ENCODE data around the gene OMD.
"Not testable (repeated sequence)": the region's sequence is repeated elsewhere in the genome, so short reads cannot be mapped to it uniquely, and the experiment has no call there.

The OMD gene

GRCh38 chr9:92422611-92423338 is 1.5 kb downstream of the OMD start:
- no peak overlapping the region for H3K9ac ChIP-seq (ENCODE audit: low read length in 5 of 5)
- no peak overlapping the region for H3K27ac ChIP-seq (ENCODE audit: low read depth, low read length)
- H3K4me3 ChIP-seq (ENCODE audit: low read depth in 1 of 5, low read length in 5 of 5) = peak overlapping the region in 4 of 5 donors; percentile 10 to 47 (median 26)
- no peaks in the 10 kb centered on the region for H3K9me3 ChIP-seq (ENCODE audit: control insufficient read depth in 5 of 5, low read length in 5 of 5)
- peaks cover 0 to 3% (median 0%) of the 10 kb centered on the region in 5 donors for H3K4me1 ChIP-seq (ENCODE audit: control insufficient read depth in 5 of 5, insufficient read depth in 5 of 5, low read length in 5 of 5)
- H3K27me3 ChIP-seq (ENCODE audit: control insufficient read depth in 5 of 5, insufficient read depth in 4 of 5, low read length in 5 of 5) = no peaks in the 10 kb centered on the region
- no peaks in the 10 kb centered on the region for H3K36me3 ChIP-seq (ENCODE audit: control insufficient read depth in 5 of 5, insufficient read depth in 5 of 5, low read length in 5 of 5)

- H3K9ac ChIP-seq (ENCODE audit: low read length in 5 of 5) = no peak overlapping the region
Measured at GRCh38 chr9:92414566-92414965, 9.7 kb downstream of the OMD start.

GRCh38 chr9:92411157-92411556 is 13.1 kb downstream of the OMD start:
- H3K36me3 ChIP-seq (ENCODE audit: control insufficient read depth in 5 of 5, insufficient read depth in 5 of 5, low read length in 5 of 5); H3K4me3 ChIP-seq (ENCODE audit: low read depth in 1 of 5, low read length in 5 of 5); H3K27me3 ChIP-seq (ENCODE audit: control insufficient read depth in 5 of 5, insufficient read depth in 4 of 5, low read length in 5 of 5); H3K9me3 ChIP-seq (ENCODE audit: control insufficient read depth in 5 of 5, low read length in 5 of 5); H3K9ac ChIP-seq (ENCODE audit: low read length in 5 of 5); H3K27ac ChIP-seq (ENCODE audit: low read depth, low read length): not testable (repeated sequence)
- peaks cover 0 to 10% (median 5%) of the 10 kb centered on the region in 5 donors for H3K4me1 ChIP-seq (ENCODE audit: control insufficient read depth in 5 of 5, insufficient read depth in 5 of 5, low read length in 5 of 5)

More at GRCh38 chr9:92414566-92414965, 9.7 kb downstream of the OMD start:
- Histone ChIP-seq H3K4me3 (ENCODE audit: low read depth in 1 of 5, low read length in 5 of 5) (no peak overlapping the region), H3K4me1 (ENCODE audit: control insufficient read depth in 5 of 5, insufficient read depth in 5 of 5, low read length in 5 of 5) (peaks cover 0 to 3% (median 0%) of the 10 kb centered on the region in 5 donors), H3K27me3 (ENCODE audit: control insufficient read depth in 5 of 5, insufficient read depth in 4 of 5, low read length in 5 of 5) (no peaks in the 10 kb centered on the region), H3K36me3 (ENCODE audit: control insufficient read depth in 5 of 5, insufficient read depth in 5 of 5, low read length in 5 of 5) (no peaks in the 10 kb centered on the region), H3K27ac (ENCODE audit: low read depth, low read length) (no peak overlapping the region), H3K9me3 (ENCODE audit: control insufficient read depth in 5 of 5, low read length in 5 of 5) (peaks cover 0 to 3% (median 0%) of the 10 kb centered on the region in 5 donors)

- peaks cover 0 to 19% (median 12%) of the 10 kb centered on the region in 5 donors for H3K4me1 ChIP-seq (ENCODE audit: control insufficient read depth in 5 of 5, insufficient read depth in 5 of 5, low read length in 5 of 5)
- H3K4me3 ChIP-seq (ENCODE audit: low read depth in 1 of 5, low read length in 5 of 5) = no peak overlapping the region
- peaks cover 0 to 3% (median 0%) of the 10 kb centered on the region in 5 donors for H3K9me3 ChIP-seq (ENCODE audit: control insufficient read depth in 5 of 5, low read length in 5 of 5)
- no peak overlapping the region for H3K9ac ChIP-seq (ENCODE audit: low read length in 5 of 5)
- H3K27ac ChIP-seq (ENCODE audit: low read depth, low read length) = no peak overlapping the region
- no peaks in the 10 kb centered on the region for H3K36me3 ChIP-seq (ENCODE audit: control insufficient read depth in 5 of 5, insufficient read depth in 5 of 5, low read length in 5 of 5)
- no peaks in the 10 kb centered on the region for H3K27me3 ChIP-seq (ENCODE audit: control insufficient read depth in 5 of 5, insufficient read depth in 4 of 5, low read length in 5 of 5)
Measured at GRCh38 chr9:92408747-92409478, 15.4 kb downstream of the OMD start.

- Histone ChIP-seq H3K9me3 (ENCODE audit: control insufficient read depth in 5 of 5, low read length in 5 of 5) (peaks cover 0 to 3% (median 0%) of the 10 kb centered on the region in 5 donors), H3K36me3 (ENCODE audit: control insufficient read depth in 5 of 5, insufficient read depth in 5 of 5, low read length in 5 of 5) (no peaks in the 10 kb centered on the region), H3K27ac (ENCODE audit: low read depth, low read length) (no peak overlapping the region), H3K27me3 (ENCODE audit: control insufficient read depth in 5 of 5, insufficient read depth in 4 of 5, low read length in 5 of 5) (no peaks in the 10 kb centered on the region), H3K9ac (ENCODE audit: low read length in 5 of 5) (no peak overlapping the region), H3K4me3 (ENCODE audit: low read depth in 1 of 5, low read length in 5 of 5) (no peak overlapping the region), H3K4me1 (ENCODE audit: control insufficient read depth in 5 of 5, insufficient read depth in 5 of 5, low read length in 5 of 5) (peaks cover 0 to 19% (median 12%) of the 10 kb centered on the region in 5 donors)
Measured at GRCh38 chr9:92407818-92408217, 16.5 kb downstream of the OMD start.

- H3K9ac ChIP-seq (ENCODE audit: low read length in 5 of 5) = no peak overlapping the region
- H3K27ac ChIP-seq (ENCODE audit: low read depth, low read length) = no peak overlapping the region
- peak overlapping the region in 3 of 5 donors; percentile 10 to 34 (median 28) for H3K4me3 ChIP-seq (ENCODE audit: low read depth in 1 of 5, low read length in 5 of 5)
- H3K27me3 ChIP-seq (ENCODE audit: control insufficient read depth in 5 of 5, insufficient read depth in 4 of 5, low read length in 5 of 5) = no peaks in the 10 kb centered on the region
- H3K4me1 ChIP-seq (ENCODE audit: control insufficient read depth in 5 of 5, insufficient read depth in 5 of 5, low read length in 5 of 5) = peaks cover 0 to 19% (median 12%) of the 10 kb centered on the region in 5 donors
- H3K9me3 ChIP-seq (ENCODE audit: control insufficient read depth in 5 of 5, low read length in 5 of 5) = no peaks in the 10 kb centered on the region
- no peaks in the 10 kb centered on the region for H3K36me3 ChIP-seq (ENCODE audit: control insufficient read depth in 5 of 5, insufficient read depth in 5 of 5, low read length in 5 of 5)
Measured at GRCh38 chr9:92406477-92406876, 17.8 kb downstream of the OMD start.

- Histone ChIP-seq H3K9me3 (ENCODE audit: control insufficient read depth in 5 of 5, low read length in 5 of 5) (no peaks in the 10 kb centered on the region), H3K27ac (ENCODE audit: low read depth, low read length) (no peak overlapping the region), H3K4me3 (ENCODE audit: low read depth in 1 of 5, low read length in 5 of 5) (peak overlapping the region in 1 of 5 donors; percentile 4), H3K27me3 (ENCODE audit: control insufficient read depth in 5 of 5, insufficient read depth in 4 of 5, low read length in 5 of 5) (no peaks in the 10 kb centered on the region), H3K36me3 (ENCODE audit: control insufficient read depth in 5 of 5, insufficient read depth in 5 of 5, low read length in 5 of 5) (no peaks in the 10 kb centered on the region), H3K4me1 (ENCODE audit: control insufficient read depth in 5 of 5, insufficient read depth in 5 of 5, low read length in 5 of 5) (peaks cover 0 to 19% (median 12%) of the 10 kb centered on the region in 5 donors), H3K9ac (ENCODE audit: low read length in 5 of 5) (no peak overlapping the region)
Measured at GRCh38 chr9:92405818-92406217, 18.5 kb downstream of the OMD start.

GRCh38 chr9:92404042-92404836 is 20.0 kb downstream of the OMD start, which contains the start of gene OGN:
Gene OGN (minus strand): TSS chr9:92404578. CDS start chr9:92403407, 1,171 bp downstream.
- H3K9ac ChIP-seq (ENCODE audit: low read length in 5 of 5) = peak within 1 kb of the TSS in 1 of 5 donors; percentile 16
- no peaks in the 10 kb centered on the region for H3K9me3 ChIP-seq (ENCODE audit: control insufficient read depth in 5 of 5, low read length in 5 of 5)
- peak within 1 kb of the TSS in 3 of 5 donors; percentile 22 to 58 (median 29) for H3K4me3 ChIP-seq (ENCODE audit: low read depth in 1 of 5, low read length in 5 of 5)
- no peaks in the 10 kb centered on the region for H3K27me3 ChIP-seq (ENCODE audit: control insufficient read depth in 5 of 5, insufficient read depth in 4 of 5, low read length in 5 of 5)
- H3K4me1 ChIP-seq (ENCODE audit: control insufficient read depth in 5 of 5, insufficient read depth in 5 of 5, low read length in 5 of 5) = peaks cover 0 to 19% (median 9%) of the 10 kb centered on the region in 5 donors
- no peak within 1 kb of the TSS for H3K27ac ChIP-seq (ENCODE audit: low read depth, low read length)
- no peaks in the 10 kb centered on the region for H3K36me3 ChIP-seq (ENCODE audit: control insufficient read depth in 5 of 5, insufficient read depth in 5 of 5, low read length in 5 of 5)

GRCh38 chr9:92402826-92403745 is 21.2 kb downstream of the OMD start:
- Histone ChIP-seq H3K27ac (ENCODE audit: low read depth, low read length) (no peak overlapping the region), H3K9ac (ENCODE audit: low read length in 5 of 5) (no peak overlapping the region), H3K4me1 (ENCODE audit: control insufficient read depth in 5 of 5, insufficient read depth in 5 of 5, low read length in 5 of 5) (peaks cover 0 to 19% (median 9%) of the 10 kb centered on the region in 5 donors), H3K9me3 (ENCODE audit: control insufficient read depth in 5 of 5, low read length in 5 of 5) (no peaks in the 10 kb centered on the region), H3K4me3 (ENCODE audit: low read depth in 1 of 5, low read length in 5 of 5) (peak overlapping the region in 3 of 5 donors; percentile 6 to 58 (median 29)), H3K36me3 (ENCODE audit: control insufficient read depth in 5 of 5, insufficient read depth in 5 of 5, low read length in 5 of 5) (no peaks in the 10 kb centered on the region), H3K27me3 (ENCODE audit: control insufficient read depth in 5 of 5, insufficient read depth in 4 of 5, low read length in 5 of 5) (no peaks in the 10 kb centered on the region)

Measured in subcutaneous abdominal adipose tissue (tissue), 5 donors.